Breast epithelium (tissue), 4 donors: ENCODE results near the gene CLIP4. TPM values are rescaled to one million over a fixed set of nuclear protein-coding genes. Genes with fewer than 3 reads are reported as not detected.
A peak's percentile ranks its signal among the peaks of the same experiment; 100 is the strongest.

Source experiments
- DNase-seq, 2 donors: peaks; one replicate each; pipeline ENCODE4 v3.0.0-alpha.2; 2019; ENCODE audit warnings: low spot score in 2 of 2
- H3K27ac ChIP-seq, 2 donors: fragments of 200-600 bp; sonication (generic) in 1 of 2; one replicate each; pipeline ENCODE4 v1.5.1; 2016 to 2019; ENCODE audit warnings: mild to moderate bottlenecking in 1 of 2
- H3K27me3 ChIP-seq, 2 donors: fragments of 200-600 bp; sonication (generic) in 1 of 2; one replicate each; pipeline versions ENCODE4 v1.5.1 to v1.6.0; 2017 to 2019; ENCODE audit warnings: control low read depth in 1 of 2, mild to moderate bottlenecking in 1 of 2
- H3K36me3 ChIP-seq: fragments of 200-600 bp; one replicate; pipeline ENCODE4 v1.5.1; 2019
- H3K4me1 ChIP-seq, 2 donors: fragments of 200-600 bp; sonication (generic); one replicate each; pipeline ENCODE4 v1.5.1; 2016 to 2019; ENCODE audit warnings: control low read depth in 1 of 2
- H3K4me3 ChIP-seq, 3 donors: fragments of 200-600 bp; sonication (generic); 1 replicate in 2 of 3; 2 replicates in 1 of 3; pipeline ENCODE4 v1.5.1; 2016 to 2019; ENCODE audit warnings: mild to moderate bottlenecking in 3 of 3, moderate library complexity in 2 of 3
- H3K9me3 ChIP-seq, 2 donors: fragments of 200-600 bp; sonication (generic) in 1 of 2; one replicate each; pipeline ENCODE4 v1.5.1; 2016 to 2019; ENCODE audit warnings: control low read depth in 1 of 2
- POLR2A ChIP-seq: fragments of 450-650 bp; IDR thresholded peaks from one replicate; pipeline ENCODE4 v1.6.1; 2016; ENCODE audit warnings: antibody characterized with exemption, mild to moderate bottlenecking, moderate library complexity
- POLR2AphosphoS5 ChIP-seq, 3 donors: sonication (generic); formaldehyde crosslinking; IDR thresholded peaks; one replicate each; pipeline ENCODE4 v1.6.1; 2017; ENCODE audit warnings: antibody characterized with exemption in 3 of 3
- intact Hi-C: fragments of 100-400 bp; cut with DNase I; formaldehyde crosslinking; loops from one replicate; pipeline ENCODE4 v1.15.1; 2023; ENCODE audit warnings: low total_unique reads
- total RNA-seq, 3 donors: library from RNA; depleted of rRNA; stranded (reverse); fragments of >200 nt; gene quantifications; one replicate each; pipeline ENCODE4 v1.1.0, GENCODE V29; 2016
- TF ChIP-seq, protein P1 (sequence below), 3 donors: fragments of 450-650 bp; IDR thresholded peaks; one replicate each; pipeline ENCODE4 v1.5.1; 2016 to 2017; ENCODE audit warnings: antibody characterized with exemption in 3 of 3, mild to moderate bottlenecking in 3 of 3, moderate library complexity in 3 of 3

The CLIP4 gene
- total RNA-seq, 3 donors from 2014 or later, result 67.2 to 146 (median 76.8) TPM

DNA sequence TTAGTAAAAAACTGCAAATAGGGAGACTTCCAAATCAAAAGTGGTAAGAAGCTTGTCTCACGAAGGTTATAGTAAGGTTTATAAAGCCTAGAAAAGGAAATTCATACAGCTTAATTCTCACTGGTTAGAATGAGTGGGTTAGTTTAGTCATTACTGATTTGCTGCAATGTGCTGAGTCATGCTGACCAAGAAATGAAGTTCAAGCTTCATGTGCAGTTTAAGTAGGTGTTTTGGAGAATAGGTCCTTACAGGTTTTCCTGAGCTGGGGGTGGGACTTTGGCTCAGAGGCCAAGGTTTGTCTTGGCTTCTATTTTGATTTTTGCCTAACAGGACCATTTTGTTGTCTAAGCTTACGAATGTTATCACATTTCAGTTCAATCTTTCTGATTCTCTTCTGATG is 15.1 kb downstream of the CLIP4 start:
- intact Hi-C loops, result no loop called here
- H3K27ac ChIP-seq, result peak overlapping the region in 1 of 2 donors; percentile 16
- TF ChIP-seq POLR2A (no peak), POLR2AphosphoS5 (IDR thresholded peaks at IDR 0.05) (no peak)
- TF ChIP-seq, protein P1, sequence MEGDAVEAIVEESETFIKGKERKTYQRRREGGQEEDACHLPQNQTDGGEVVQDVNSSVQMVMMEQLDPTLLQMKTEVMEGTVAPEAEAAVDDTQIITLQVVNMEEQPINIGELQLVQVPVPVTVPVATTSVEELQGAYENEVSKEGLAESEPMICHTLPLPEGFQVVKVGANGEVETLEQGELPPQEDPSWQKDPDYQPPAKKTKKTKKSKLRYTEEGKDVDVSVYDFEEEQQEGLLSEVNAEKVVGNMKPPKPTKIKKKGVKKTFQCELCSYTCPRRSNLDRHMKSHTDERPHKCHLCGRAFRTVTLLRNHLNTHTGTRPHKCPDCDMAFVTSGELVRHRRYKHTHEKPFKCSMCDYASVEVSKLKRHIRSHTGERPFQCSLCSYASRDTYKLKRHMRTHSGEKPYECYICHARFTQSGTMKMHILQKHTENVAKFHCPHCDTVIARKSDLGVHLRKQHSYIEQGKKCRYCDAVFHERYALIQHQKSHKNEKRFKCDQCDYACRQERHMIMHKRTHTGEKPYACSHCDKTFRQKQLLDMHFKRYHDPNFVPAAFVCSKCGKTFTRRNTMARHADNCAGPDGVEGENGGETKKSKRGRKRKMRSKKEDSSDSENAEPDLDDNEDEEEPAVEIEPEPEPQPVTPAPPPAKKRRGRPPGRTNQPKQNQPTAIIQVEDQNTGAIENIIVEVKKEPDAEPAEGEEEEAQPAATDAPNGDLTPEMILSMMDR (IDR thresholded peaks at IDR 0.05), result no peak
- H3K9me3 ChIP-seq, result no peaks in the 10 kb centered on the region
- no peaks in the 10 kb centered on the region for H3K27me3 ChIP-seq
- DNase-seq, result no peak
- no peaks in the 10 kb centered on the region for H3K36me3 ChIP-seq
- peaks cover 5 to 6% of the 10 kb centered on the region in 2 donors for H3K4me1 ChIP-seq
- no peak overlapping the region for H3K4me3 ChIP-seq

DNA sequence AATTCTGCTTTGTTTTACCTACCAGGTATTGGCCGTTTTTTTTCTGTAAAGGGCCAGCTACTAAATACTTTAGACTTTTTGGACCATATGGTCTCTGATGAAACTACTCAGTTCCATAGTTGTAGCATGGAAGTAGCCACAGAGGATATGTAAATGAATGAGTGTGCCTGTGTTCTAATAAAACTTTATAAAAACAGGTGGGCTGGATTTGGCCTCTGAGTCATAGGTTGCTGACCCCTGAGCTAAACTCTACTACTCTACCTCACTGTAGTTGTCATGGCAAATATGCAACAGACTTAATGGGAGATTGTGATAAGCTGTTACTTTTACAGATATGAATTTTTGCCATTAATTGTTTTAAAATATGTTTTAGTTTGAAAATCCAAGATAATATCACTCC is 19.7 kb downstream of the CLIP4 start:
- H3K4me1 ChIP-seq, result peaks cover 1 to 5% of the 10 kb centered on the region in 2 donors
- H3K4me3 ChIP-seq, result no peak overlapping the region
- H3K27me3 ChIP-seq, result no peaks in the 10 kb centered on the region
- no peak overlapping the region for H3K27ac ChIP-seq
- no peaks in the 10 kb centered on the region for H3K36me3 ChIP-seq
- peaks cover 0 to 8% of the 10 kb centered on the region in 2 donors for H3K9me3 ChIP-seq
- DNase-seq, result no peak
- TF ChIP-seq, protein P1 (IDR thresholded peaks at IDR 0.05), result no peak
- TF ChIP-seq POLR2AphosphoS5 (IDR thresholded peaks at IDR 0.05), result no peak
- no peak for TF ChIP-seq POLR2A
- intact Hi-C loops, result no loop called here

DNA sequence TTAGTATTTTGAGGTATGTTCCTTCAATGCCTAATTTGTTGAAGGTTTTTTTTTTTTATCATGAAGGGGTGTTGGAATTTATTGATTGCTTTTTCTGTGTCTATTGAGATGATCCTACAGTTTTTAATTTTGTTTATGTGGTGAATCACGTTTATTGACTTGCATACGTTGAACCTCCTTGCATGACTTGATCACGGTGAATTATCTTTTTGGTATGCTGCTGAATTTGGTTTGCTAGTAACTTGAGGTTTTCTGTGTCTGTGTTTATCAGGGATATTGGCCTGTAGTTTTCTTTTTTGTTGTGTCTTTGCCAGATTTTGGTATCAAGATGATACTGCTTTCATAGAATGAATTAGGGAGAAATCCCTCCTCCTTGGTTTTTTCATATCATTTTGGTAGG is 23.9 kb downstream of the CLIP4 start:
- Histone ChIP-seq H3K9me3 (peaks cover 0 to 8% of the 10 kb centered on the region in 2 donors), H3K36me3 (no peaks in the 10 kb centered on the region), H3K27ac (no peak overlapping the region), H3K27me3 (no peaks in the 10 kb centered on the region), H3K4me1 (no peaks in the 10 kb centered on the region), H3K4me3 (no peak overlapping the region)
- no peak for TF ChIP-seq POLR2A
- no peak for TF ChIP-seq POLR2AphosphoS5 (IDR thresholded peaks at IDR 0.05)
- TF ChIP-seq, protein P1 (IDR thresholded peaks at IDR 0.05), result no peak
- no peak for DNase-seq
- intact Hi-C loops, result no loop called here

DNA sequence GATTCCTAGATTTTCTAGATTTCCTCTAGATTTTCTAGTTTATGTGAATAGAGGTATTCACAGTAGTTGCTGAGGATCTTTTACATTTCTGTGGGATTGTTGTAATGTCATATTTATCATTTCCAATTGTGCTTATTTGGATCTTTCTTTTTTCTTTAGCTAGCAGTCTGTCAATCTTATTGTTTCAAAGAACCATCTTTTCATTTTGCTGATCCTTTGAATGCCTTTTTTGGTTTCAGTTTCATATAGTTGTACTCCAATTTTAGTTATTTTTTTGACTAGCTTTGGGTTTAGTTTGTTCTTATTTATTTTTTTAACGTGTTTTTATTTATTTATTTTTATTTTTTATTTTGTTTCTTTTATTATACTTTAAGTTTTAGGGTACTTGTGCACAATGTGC is 24.5 kb downstream of the CLIP4 start:
- H3K36me3 ChIP-seq, result no peaks in the 10 kb centered on the region
- H3K4me1 ChIP-seq, result no peaks in the 10 kb centered on the region
- H3K27ac ChIP-seq, result no peak overlapping the region
- intact Hi-C loops, result no loop called here
- H3K4me3 ChIP-seq, result no peak overlapping the region
- TF ChIP-seq POLR2A (no peak), POLR2AphosphoS5 (IDR thresholded peaks at IDR 0.05) (no peak)
- peaks cover 0 to 8% of the 10 kb centered on the region in 2 donors for H3K9me3 ChIP-seq
- no peaks in the 10 kb centered on the region for H3K27me3 ChIP-seq
- DNase-seq, result no peak

DNA sequence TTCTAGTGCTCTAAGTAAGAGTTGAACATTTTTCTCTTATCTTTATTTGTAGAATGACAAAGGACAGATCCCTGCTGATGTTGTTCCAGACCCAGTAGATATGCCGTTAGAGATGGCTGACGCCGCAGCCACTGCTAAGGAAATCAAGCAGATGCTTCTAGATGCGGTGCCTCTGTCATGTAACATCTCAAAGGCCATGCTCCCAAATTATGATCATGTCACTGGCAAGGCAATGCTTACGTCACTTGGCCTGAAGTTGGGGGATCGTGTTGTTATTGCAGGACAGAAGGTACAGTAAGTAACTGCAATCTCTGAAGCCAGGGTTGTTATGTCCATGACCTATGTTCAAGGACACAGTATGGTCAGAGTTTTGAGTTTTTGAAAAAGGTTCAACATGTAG is 28.4 kb downstream of the CLIP4 start:
- intact Hi-C loops, result no loop called here
- Histone ChIP-seq H3K9me3 (peaks cover 0 to 5% of the 10 kb centered on the region in 2 donors), H3K36me3 (peaks cover 8% of the 10 kb centered on the region), H3K27me3 (no peaks in the 10 kb centered on the region), H3K27ac (no peak overlapping the region), H3K4me3 (no peak overlapping the region), H3K4me1 (no peaks in the 10 kb centered on the region)
- no peak for DNase-seq
- TF ChIP-seq POLR2AphosphoS5 (IDR thresholded peaks at IDR 0.05), result no peak

DNA sequence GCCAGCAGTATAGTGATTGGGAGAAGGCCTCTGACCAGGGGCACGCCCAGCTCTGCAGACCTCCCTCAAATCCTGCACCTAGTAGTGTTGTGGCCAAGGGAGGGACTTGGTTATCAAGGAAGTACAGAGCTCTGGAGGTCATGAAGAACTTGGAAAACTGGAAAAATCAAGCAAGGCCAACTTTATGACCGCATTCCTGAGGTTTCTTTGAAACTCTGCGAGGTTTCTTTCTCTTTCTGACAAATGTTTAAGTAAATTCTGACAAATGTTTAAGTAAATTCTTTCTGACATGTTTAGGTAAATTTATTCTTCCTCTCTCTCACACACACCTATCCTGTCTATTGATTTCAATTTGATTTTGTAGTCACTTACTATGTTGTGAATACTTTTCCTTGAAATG is 31.0 kb downstream of the CLIP4 start:
- TF ChIP-seq POLR2A (no peak), POLR2AphosphoS5 (IDR thresholded peaks at IDR 0.05) (no peak)
- TF ChIP-seq, protein P1 (IDR thresholded peaks at IDR 0.05), result no peak
- Histone ChIP-seq H3K36me3 (peaks cover 8% of the 10 kb centered on the region), H3K27ac (no peak overlapping the region), H3K9me3 (no peaks in the 10 kb centered on the region), H3K27me3 (no peaks in the 10 kb centered on the region), H3K4me1 (no peaks in the 10 kb centered on the region), H3K4me3 (no peak overlapping the region)
- intact Hi-C loops, result no loop called here
- DNase-seq, result no peak
